GM11168 (cell line): Measurements from ENCODE around the gene WDR17.
"Not testable (repeated sequence)": the region's sequence is repeated elsewhere in the genome, so short reads cannot be mapped to it uniquely, and the experiment has no call there.

ENCODE experiments used
- in situ Hi-C: fragments of 300-500 bp; cut with MboI; formaldehyde crosslinking; loops from one replicate; pipeline ENCODE4 v1.12.0; 2022; ENCODE audit warnings: low sequenced_read_pairs; ENCODE audit not compliant: unreplicated experiment

WDR17 gene

GRCh38 chr4:176188654-176189053 is 123.0 kb downstream of the WDR17 start:
- in situ Hi-C loops = no loop called here

GRCh38 chr4:176189891-176190795 is 124.5 kb downstream of the WDR17 start:
- in situ Hi-C loops = no loop called here

GRCh38 chr4:176191974-176192373 is 126.3 kb downstream of the WDR17 start:
- in situ Hi-C loops = no loop called here

GRCh38 chr4:176193126-176193525 is 127.5 kb downstream of the WDR17 start:
- in situ Hi-C loops = no loop called here

DNA sequence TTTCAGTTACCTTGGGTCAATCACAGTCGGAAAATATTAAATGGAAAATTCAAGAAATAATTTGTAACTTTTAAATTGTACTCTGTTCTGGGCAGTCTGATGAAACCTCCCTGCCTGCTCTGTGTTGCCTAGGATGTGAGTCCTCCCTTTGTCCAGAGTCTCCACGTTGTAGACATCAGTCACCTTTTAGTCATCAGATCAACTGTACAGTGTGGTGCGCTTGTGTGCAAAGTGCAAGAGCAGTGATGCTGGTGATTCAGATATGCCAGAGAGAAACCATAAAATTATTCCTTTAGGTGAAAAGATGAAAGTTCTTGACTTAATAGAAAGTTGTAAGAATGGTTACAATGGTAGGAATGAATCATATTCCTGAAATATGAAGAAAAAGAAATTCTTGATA is 128.3 kb downstream of the WDR17 start:
- in situ Hi-C loops = no loop called here

- in situ Hi-C loops = no loop called here
These were observed 129.7 kb downstream of the WDR17 start, which contains the start of gene SPATA4 for GRCh38 chr4:176195184-176195978. Gene SPATA4, minus strand, starts transcription at chr4:176195585. Its CDS starts 23 bp downstream, at chr4:176195562.

GRCh38 chr4:176198316-176198903 is 132.8 kb downstream of the WDR17 start:
- in situ Hi-C loops = no loop called here

- in situ Hi-C loops = no loop called here
These were observed 139.7 kb downstream of the WDR17 start for GRCh38 chr4:176205299-176205698.

DNA sequence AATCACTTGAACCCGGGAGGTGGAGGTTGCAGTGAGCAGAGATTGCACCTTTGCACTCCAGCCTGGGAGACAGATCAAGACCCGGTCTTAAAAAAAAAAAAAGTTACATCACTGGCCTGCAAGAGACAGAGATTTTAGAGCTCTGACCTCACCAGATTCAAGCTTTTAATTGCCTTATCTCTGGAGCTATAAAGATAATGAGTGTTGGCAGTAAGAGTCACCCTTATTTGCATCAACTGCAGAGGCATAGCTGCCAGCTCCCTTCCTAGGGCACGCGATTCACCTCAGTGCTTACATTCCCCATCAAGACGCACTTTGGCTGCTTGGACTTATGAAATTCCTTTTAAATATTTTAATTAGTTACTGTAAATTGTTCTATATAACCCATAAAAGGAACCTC is 142.2 kb downstream of the WDR17 start:
- in situ Hi-C loops = no loop called here

- in situ Hi-C loops = no loop called here
These were observed 143.9 kb downstream of the WDR17 start for GRCh38 chr4:176209535-176209934.

- in situ Hi-C loops = no loop called here
These were observed 144.5 kb downstream of the WDR17 start for GRCh38 chr4:176210101-176210500.

DNA sequence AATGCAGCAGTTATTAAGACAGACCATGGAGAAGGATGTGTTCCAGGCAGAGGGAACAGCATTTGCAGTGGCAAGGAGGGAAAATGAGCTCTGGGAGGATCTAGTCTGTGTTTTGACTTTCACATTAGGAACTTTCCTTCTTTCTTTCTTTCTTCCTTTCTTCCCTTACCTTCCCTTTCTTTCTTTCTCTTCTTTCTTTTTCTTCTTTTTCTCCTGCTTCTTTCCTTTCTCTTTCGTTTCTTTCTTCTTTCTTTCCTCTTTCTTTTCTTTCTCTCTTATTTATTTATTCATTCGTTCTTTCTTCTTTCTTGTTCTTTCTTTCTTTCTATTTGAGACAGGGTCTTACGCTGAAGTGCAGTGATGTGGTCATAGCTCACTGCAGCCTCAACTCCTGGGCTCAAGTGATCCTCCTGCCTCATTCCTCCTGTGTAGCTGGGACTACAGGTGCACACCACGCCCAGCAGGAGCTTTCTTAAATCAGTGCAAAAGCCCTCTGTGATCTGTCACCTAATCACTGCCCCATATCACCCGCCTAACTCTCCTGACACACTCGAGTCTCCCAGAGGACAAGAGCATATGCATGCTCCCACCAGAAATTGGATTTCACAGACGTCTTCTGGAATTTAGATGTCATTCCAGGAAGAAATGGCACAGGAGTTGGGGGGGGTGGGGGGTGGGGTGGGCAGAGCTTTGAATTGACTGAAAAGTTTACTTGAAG is 145.1 kb downstream of the WDR17 start:
- in situ Hi-C loops = no loop called here

DNA sequence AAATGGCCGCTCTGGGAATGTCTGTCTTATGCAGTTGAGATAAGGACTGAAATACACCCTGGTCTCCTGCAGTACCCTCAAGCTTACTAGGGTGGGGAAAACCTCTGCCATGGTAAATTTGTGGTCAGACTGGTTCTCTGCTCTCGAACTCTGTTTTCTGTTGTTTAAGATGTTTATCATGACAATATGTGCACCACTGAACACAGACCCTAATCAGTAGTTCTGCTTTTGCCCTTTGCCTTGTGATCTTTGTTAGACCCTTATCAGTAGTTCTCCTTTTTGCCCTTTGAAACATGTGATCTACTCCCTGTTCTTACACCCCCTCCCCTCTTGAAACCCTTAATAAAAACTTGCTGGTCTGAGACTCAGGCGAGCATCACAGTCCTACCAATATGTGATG is 146.7 kb downstream of the WDR17 start:
- in situ Hi-C loops = not testable (repeated sequence)

- in situ Hi-C loops = no loop called here
These were observed 151.9 kb downstream of the WDR17 start for GRCh38 chr4:176217510-176217909.

DNA sequence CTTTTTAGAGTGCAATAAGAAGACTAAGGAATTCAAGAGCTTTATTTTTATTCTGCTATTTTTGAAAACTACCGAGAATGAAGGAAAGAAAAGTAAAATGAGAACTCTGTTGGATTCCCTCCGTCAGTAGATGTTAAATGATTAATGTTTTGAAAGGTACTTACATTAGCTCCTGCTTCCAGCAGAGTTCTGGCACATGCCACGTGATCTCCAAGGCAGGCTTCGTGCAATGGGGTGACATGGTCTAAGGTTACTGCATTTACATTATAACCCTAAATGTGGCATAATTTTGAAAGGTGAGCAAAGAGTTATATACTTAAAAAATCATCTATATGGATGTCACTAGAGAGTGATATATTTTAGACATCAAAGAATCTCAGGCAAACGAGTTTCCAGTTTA is 156.5 kb downstream of the WDR17 start:
- in situ Hi-C loops = no loop called here

DNA sequence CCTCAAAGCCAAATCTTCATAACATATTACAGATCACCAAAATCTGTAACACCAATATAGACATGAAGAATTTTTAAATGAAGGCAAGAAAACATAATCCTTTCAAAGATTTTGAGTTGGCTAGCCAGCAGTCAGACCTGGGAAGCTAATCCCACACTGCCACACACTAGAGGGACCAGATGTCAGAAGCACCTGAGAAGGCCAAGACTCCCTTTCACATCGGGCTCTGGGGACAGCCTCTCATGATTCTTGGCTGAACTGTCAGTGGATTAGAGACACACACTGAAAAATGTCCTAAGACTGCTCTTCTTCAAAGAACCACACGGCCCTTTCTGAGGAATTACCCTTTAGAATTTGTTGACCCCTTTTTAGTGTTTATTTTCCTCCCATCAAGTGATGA is 157.9 kb downstream of the WDR17 start:
- in situ Hi-C loops = no loop called here

GRCh38 chr4:176226736-176227135 is 161.1 kb downstream of the WDR17 start:
- in situ Hi-C loops = no loop called here

DNA sequence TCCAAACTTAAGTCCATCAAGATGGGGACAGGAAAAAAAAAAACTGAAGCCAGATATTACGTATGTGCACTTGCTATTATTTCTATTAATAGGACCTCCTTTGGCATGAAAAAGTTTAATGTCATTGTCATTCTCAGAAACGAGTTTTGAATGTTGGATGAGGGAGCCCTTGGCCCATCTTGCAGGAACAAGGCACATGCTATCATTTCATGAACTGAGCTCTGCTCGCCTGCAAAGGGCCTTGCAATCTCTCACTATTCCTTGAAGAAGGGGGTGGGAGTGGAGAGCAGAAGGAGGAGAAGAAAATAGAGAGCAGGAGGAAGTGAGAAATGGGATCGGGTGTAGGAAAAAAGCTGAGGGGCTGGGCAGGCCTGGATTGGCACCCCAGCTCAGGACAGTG is 164.0 kb downstream of the WDR17 start:
- in situ Hi-C loops = no loop called here
